H7 (cell line): ENCODE data around the gene WTIP. TPM values are rescaled to one million over a fixed set of nuclear protein-coding genes. Genes with fewer than 3 reads are reported as not detected.
"Not testable (repeated sequence)": the region's sequence is repeated elsewhere in the genome, so short reads cannot be mapped to it uniquely, and the experiment has no call there.

Source experiments
- DNase-seq: peaks from one replicate; pipeline ENCODE4 v3.0.0; 2012
- H3K27me3 ChIP-seq: 2 replicates; pipeline ENCODE4 v1.6.0; 2011; ENCODE audit warnings: mild to moderate bottlenecking, low read length; ENCODE audit not compliant: control insufficient read depth, insufficient read depth
- H3K36me3 ChIP-seq: replicated peaks from 2 replicates; pipeline ENCODE4 v1.5.1; 2011; ENCODE audit warnings: low read length; ENCODE audit not compliant: control insufficient read depth, insufficient read depth
- H3K4me3 ChIP-seq: 2 replicates; pipeline ENCODE4 v1.5.1; 2011; ENCODE audit warnings: low read depth, mild to moderate bottlenecking, control low read depth, low read length, moderate library complexity; ENCODE audit not compliant: insufficient read depth
- total RNA-seq: library from RNA; depleted of rRNA; stranded (reverse); fragments of >200 nt; shearing (Covaris generic); gene quantifications from 2 replicates; pipeline ENCODE4 v1.2.3, GENCODE V29; 2014

WTIP gene
- total RNA-seq, 1 experiment from 2014 or later, result 12.5 TPM

- peak; percentile 26 for DNase-seq
- Histone ChIP-seq H3K4me3 (no peak overlapping the region), H3K27me3 (peaks cover 3% of the 10 kb centered on the region; the same call in 1 of the 2 replicates), H3K36me3 (no peaks in the 10 kb centered on the region)
These were observed 22.8 kb downstream of the WTIP start for GRCh38 chr19:34504273-34504808.

- Histone ChIP-seq H3K4me3 (no peak overlapping the region), H3K27me3 (peaks cover 3% of the 10 kb centered on the region; the same call in 1 of the 2 replicates), H3K36me3 (no peaks in the 10 kb centered on the region)
- DNase-seq, result peak; percentile 42
These were observed 23.3 kb downstream of the WTIP start for GRCh38 chr19:34504809-34505291.

GRCh38 chr19:34505321-34506025 is 23.9 kb downstream of the WTIP start:
- DNase-seq, result peak; percentile 37
- H3K36me3 ChIP-seq, result no peaks in the 10 kb centered on the region
- peaks cover 3% of the 10 kb centered on the region; the same call in 1 of the 2 replicates for H3K27me3 ChIP-seq
- H3K4me3 ChIP-seq, result no peak overlapping the region

GRCh38 chr19:34506026-34506370 is 24.4 kb downstream of the WTIP start:
- Histone ChIP-seq H3K4me3 (no peak overlapping the region), H3K27me3 (no peaks in the 10 kb centered on the region; the same call in 1 of the 2 replicates), H3K36me3 (no peaks in the 10 kb centered on the region)
- no peak for DNase-seq

GRCh38 chr19:34507414-34508067 is 26.0 kb downstream of the WTIP start:
- no peak overlapping the region for H3K4me3 ChIP-seq
- peak; percentile 15 for DNase-seq
- H3K27me3 ChIP-seq, result no peaks in the 10 kb centered on the region
- no peaks in the 10 kb centered on the region for H3K36me3 ChIP-seq

GRCh38 chr19:34508540-34508939 is 27.0 kb downstream of the WTIP start:
- Histone ChIP-seq H3K4me3 (no peak overlapping the region), H3K36me3 (no peaks in the 10 kb centered on the region), H3K27me3 (no peaks in the 10 kb centered on the region)
- peak; percentile 35 for DNase-seq

GRCh38 chr19:34510904-34511303 is 29.3 kb downstream of the WTIP start:
- not testable (repeated sequence) for H3K27me3 ChIP-seq, H3K36me3 ChIP-seq, DNase-seq, H3K4me3 ChIP-seq

GRCh38 chr19:34512254-34512822 is 30.8 kb downstream of the WTIP start:
- Histone ChIP-seq H3K36me3 (no peaks in the 10 kb centered on the region), H3K27me3 (no peaks in the 10 kb centered on the region), H3K4me3 (no peak overlapping the region)
- peak; percentile 11 for DNase-seq

- Histone ChIP-seq H3K4me3 (no peak overlapping the region), H3K27me3 (no peaks in the 10 kb centered on the region), H3K36me3 (no peaks in the 10 kb centered on the region)
- DNase-seq, result no peak
These were observed 32.2 kb downstream of the WTIP start for GRCh38 chr19:34513767-34514166.

GRCh38 chr19:34519602-34520001 is 38.0 kb downstream of the WTIP start:
- DNase-seq, result no peak

GRCh38 chr19:34523408-34523807 is 41.9 kb downstream of the WTIP start:
- no peaks in the 10 kb centered on the region for H3K36me3 ChIP-seq

More at GRCh38 chr19:34519602-34520001, 38.0 kb downstream of the WTIP start:
- no peaks in the 10 kb centered on the region for H3K27me3 ChIP-seq
- no peaks in the 10 kb centered on the region for H3K36me3 ChIP-seq
- no peak overlapping the region for H3K4me3 ChIP-seq

GRCh38 chr19:34525001-34525400 is 43.4 kb downstream of the WTIP start:
- no peak for DNase-seq

More at GRCh38 chr19:34523408-34523807, 41.9 kb downstream of the WTIP start:
- DNase-seq, result no peak
- H3K4me3 ChIP-seq, result no peak overlapping the region
- no peaks in the 10 kb centered on the region for H3K27me3 ChIP-seq

GRCh38 chr19:34534206-34534605 is 52.6 kb downstream of the WTIP start:
- DNase-seq, result no peak
- Histone ChIP-seq H3K27me3 (no peaks in the 10 kb centered on the region), H3K36me3 (no peaks in the 10 kb centered on the region), H3K4me3 (no peak overlapping the region)

More at GRCh38 chr19:34525001-34525400, 43.4 kb downstream of the WTIP start:
- Histone ChIP-seq H3K4me3 (no peak overlapping the region), H3K27me3 (no peaks in the 10 kb centered on the region), H3K36me3 (no peaks in the 10 kb centered on the region)

GRCh38 chr19:34539396-34539795 is 57.8 kb downstream of the WTIP start:
- Histone ChIP-seq H3K4me3 (no peak overlapping the region), H3K36me3 (no peaks in the 10 kb centered on the region), H3K27me3 (no peaks in the 10 kb centered on the region)
- DNase-seq, result no peak
